HK-2 (cell line): ENCODE measurements around the gene TEX36.
"Not testable (repeated sequence)": the region's sequence is repeated elsewhere in the genome, so short reads cannot be mapped to it uniquely, and the experiment has no call there.

Source experiments
- DNase-seq: peaks from one replicate; pipeline ENCODE4 v3.0.0-alpha.2; 2018; ENCODE audit not compliant: unreplicated experiment

TEX36 gene

GRCh38 chr10:125692196-125692595 is 9.2 kb upstream of the TEX36 start:
- DNase-seq, result no peak

GRCh38 chr10:125691160-125691981 is 8.4 kb upstream of the TEX36 start:
- peak; percentile 77 for DNase-seq

DNA sequence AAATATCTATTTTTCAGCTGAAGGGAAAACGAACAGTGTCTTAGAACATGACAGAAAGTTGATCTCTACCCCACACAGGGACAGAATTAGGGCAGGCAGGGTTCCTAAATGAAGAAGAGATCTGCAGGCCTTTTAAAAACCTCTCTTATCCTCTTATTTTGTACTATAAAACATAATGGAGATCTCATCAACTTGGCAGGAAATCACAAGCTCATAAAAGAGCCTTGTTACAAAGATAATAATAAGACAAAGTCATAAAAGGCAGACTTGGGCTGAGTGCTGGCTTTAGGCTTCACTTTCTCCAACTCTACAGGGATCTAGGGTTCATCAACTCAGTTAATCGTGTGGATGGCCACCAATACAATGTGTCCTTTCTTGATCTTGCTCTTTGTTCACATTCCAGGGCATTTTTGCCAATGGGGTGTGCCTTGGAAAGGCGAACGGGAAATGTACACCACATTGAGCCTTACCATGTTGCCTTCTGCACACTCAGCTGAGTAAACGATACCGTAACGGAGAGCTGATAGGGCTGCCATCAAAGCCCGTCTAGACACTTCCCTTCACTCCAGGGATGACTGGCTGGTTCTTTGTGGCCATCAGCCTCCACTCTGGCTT is 7.1 kb upstream of the TEX36 start:
- no peak for DNase-seq

GRCh38 chr10:125687507-125688185 is 4.7 kb upstream of the TEX36 start:
- no peak for DNase-seq

GRCh38 chr10:125684581-125684980 is 1.6 kb upstream of the TEX36 start:
- no peak for DNase-seq

- DNase-seq, result no peak
Observed at GRCh38 chr10:125683821-125684220, 858 bp upstream of the TEX36 start.

DNA sequence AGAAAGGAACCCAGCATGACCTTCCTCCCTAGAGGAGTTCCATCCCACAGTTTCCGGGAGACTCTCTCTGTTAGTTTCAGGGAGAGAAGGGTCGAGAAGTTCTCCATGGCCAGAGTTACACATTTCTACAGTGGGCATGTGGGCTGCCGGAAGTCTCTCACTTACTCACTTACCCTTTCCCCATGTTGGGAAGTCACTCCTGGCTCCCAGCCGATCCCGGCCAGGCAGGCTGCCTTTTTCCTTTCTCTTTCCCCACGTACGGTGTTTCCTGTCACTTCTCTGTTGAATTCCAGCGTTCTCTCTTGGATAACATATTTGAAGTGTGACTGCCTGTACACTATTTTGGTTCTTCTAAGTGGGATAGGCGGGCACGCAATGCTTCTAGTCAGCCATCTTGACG is 3.5 kb downstream of the TEX36 start:
- no peak for DNase-seq

- DNase-seq, result no peak
Observed at GRCh38 chr10:125672884-125673283, 10.1 kb downstream of the TEX36 start.

DNA sequence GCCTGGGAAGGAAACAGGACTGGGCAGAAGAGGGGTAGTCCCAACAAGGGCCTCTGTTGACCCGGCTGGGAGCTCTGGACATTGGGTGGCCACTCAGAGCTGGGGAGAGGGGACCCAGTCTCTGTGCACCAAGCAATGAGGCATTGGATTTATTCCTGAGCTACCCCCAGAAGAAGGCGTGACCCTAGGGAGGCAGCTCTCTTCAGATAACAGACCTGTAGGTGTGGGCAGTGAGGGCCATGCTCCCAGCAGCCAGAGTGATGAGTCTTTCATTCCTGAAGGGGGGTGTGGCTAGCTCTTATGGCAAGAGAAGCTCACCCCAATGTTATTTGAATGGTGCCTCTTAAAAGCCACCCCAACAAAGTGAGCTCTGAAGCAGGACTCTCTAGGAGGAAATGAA is 20.4 kb downstream of the TEX36 start:
- no peak for DNase-seq

DNA sequence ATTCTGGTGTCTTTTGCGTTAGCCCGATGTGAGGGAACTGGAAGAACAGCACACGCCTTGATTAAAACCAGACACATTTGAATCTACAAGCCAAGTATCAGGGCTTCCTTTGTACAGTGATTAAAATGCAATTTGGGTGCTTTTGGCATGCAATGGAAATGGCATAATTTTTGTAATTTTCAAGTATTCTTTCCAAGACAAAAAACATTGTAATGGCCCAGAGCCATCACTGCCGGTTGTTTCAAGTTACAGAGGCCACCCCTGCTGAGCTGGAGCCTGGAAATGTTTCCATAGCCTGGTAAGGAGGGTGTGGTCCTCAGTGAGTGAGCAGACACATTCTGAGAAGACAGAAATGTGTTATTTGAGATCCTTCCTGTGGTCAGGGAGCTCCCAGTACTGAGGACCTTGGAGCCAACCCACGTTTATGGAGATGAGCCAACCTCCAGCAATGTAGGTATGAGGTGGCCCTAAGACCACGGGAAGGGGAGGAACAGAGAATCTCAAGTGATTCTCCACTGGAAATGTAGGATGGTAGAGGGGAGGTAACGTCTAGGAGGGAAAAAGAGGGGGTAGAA is 20.9 kb downstream of the TEX36 start:
- DNase-seq, result peak; percentile 4

DNA sequence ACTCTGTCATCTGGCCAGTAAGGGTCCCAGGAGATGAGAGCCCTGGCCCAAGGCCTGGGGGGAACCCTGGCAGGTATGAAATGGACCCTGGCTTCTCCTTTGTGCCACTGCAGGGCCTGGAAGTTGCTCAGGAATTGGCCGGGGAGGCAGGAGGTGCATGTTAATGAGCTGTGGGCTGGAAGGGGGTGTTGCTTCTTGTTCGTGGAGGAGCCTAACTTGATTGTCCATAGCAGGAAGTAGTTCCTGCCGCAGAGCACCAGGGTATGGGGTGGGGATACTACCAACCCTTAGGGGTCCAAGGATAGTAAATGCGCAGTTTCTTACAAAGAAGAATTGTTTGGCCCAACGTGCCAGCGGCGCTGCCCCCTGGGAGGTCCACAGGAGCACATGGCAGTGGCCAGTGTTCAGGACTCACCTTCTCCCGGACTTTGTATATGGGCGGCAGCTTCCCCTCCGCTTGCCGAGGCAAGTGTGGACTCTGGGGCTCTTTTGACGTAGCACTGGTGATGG is 21.5 kb downstream of the TEX36 start:
- no peak for DNase-seq

DNA sequence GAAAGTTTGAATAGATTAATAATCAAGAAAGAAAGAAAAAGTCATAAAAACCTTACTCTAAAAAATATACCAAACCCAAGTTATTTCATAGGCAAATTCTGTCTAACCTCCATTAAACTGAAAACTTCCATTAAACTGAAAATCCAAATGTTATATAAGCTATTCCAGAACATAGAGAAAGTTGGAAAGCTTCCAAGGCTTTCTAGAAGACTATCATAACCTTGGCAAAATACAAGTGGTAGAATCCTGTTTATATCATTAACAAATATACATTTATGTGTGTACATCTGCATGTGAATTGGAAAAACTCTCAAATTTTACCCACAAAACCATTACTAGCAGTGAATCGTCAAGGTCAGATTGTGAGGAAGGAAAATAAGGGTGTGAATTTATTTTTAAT is 23.9 kb downstream of the TEX36 start:
- no peak for DNase-seq

- DNase-seq, result no peak
Observed at GRCh38 chr10:125656523-125656922, 26.4 kb downstream of the TEX36 start.

DNA sequence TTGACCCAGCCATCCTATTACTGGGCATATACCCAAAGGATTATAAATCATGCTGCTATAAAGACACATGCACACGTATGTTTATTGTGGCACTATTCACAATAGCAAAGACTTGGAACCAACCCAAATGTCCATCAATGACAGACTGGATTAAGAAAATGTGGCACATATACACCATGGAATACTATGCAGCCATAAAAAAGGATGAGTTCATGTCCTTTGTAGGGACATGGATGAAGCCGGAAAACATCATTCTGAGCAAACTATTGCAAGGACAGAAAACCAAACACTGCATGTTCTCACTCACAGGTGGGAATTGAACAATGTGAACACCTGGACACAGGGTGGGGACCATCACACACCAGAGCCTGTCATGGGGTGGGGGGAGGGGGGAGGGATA is 29.9 kb downstream of the TEX36 start:
- not testable (repeated sequence) for DNase-seq

- DNase-seq, result no peak
Observed at GRCh38 chr10:125646311-125646710, 36.7 kb downstream of the TEX36 start.

GRCh38 chr10:125641398-125641797 is 41.6 kb downstream of the TEX36 start:
- DNase-seq, result no peak

GRCh38 chr10:125640653-125641052 is 42.3 kb downstream of the TEX36 start:
- no peak for DNase-seq

DNA sequence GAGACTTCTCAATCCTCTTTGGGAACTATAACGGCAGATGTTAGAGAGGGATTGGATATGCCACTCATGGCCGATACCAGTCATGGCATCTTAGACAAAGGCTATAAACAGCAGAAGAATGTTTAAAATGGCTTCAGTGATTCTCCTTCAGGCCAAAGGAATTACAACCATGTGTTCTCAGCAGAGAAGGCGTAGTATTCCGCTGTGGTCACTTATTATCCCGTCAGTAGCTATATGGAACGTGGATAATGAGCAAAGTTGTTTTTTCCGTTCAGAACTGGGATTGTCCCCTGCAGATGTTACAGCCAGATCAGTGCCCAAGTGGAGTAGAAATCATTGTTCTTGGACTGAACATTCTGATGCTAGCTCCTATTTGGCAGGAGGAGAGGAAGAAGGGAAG is 43.1 kb downstream of the TEX36 start:
- DNase-seq, result no peak

GRCh38 chr10:125638555-125638954 is 44.4 kb downstream of the TEX36 start:
- DNase-seq, result no peak

- DNase-seq, result no peak
Observed at GRCh38 chr10:125637496-125637895, 45.5 kb downstream of the TEX36 start.

GRCh38 chr10:125634606-125635005 is 48.4 kb downstream of the TEX36 start:
- DNase-seq, result no peak

GRCh38 chr10:125633517-125633999 is 49.4 kb downstream of the TEX36 start:
- no peak for DNase-seq
